Measurements from ENCODE around the gene ANXA7. TPM values are rescaled to one million over a fixed set of nuclear protein-coding genes. Genes with fewer than 3 reads are reported as not detected.

Gene ANXA7
- polyA plus RNA-seq, 2 of the 4 experiments (the other 2 are of a cell fraction) = 96.2 to 150 TPM

- ChIA-PET CTCF (interaction anchor here (0.6 to 1.2 kb wide), 2 partner anchors 87 to 103 kb away, joined by 3 to 5 read pairs; no protein-coding TSS in a partner anchor), POLR2A (no interaction called here)
- Histone ChIP-seq H3K4me1 (no peaks in the 10 kb centered on the region), H3K4me3 (no peak overlapping the region), H3K4me2 (no peak overlapping the region), H3K27ac (no peak overlapping the region), H3K9me3 (no peaks in the 10 kb centered on the region)
- peak in 1 of 2 experiments; percentile 9 for DNase-seq (ENCODE audit: low read depth in 1 of 2, low spot score in 1 of 2)
- FAIRE-seq = no peak
- TF ChIP-seq MYC (IDR thresholded peaks at IDR 0.05; ENCODE audit: borderline replicate concordance, low read length) (no peak), RARB (CRISPR knock-in tag; IDR thresholded peaks at IDR 0.05) (no peak)
- peak; percentile 13 to 21; a peak in 1 of 6 replicates for ATAC-seq
- 92% methylated on average over 6 of the region's 6 CpGs for WGBS (ENCODE audit: missing lambda C conversion rate)
Observed at GRCh38 chr10:73366381-73367298, 47.2 kb downstream of the ANXA7 start.

- H3K4me3 ChIP-seq = no peak overlapping the region
- no peak for FAIRE-seq
- POLR2A ChIA-PET = no interaction called here
Observed at GRCh38 chr10:73364964-73365363, 48.9 kb downstream of the ANXA7 start.

GRCh38 chr10:73359492-73359891 is 54.4 kb downstream of the ANXA7 start:
- H3K9me3 ChIP-seq = no peaks in the 10 kb centered on the region
- POLR2A ChIA-PET = interaction anchor here (1.4 to 1.5 kb wide), 4 partner anchors 54 to 113 kb away, joined by 4 to 14 read pairs (median 8); partner anchors contain the start of genes ANXA7, DNAJC9 and MRPS16
- FAIRE-seq (no peak), DNase-seq (ENCODE audit: low read depth in 1 of 2, low spot score in 1 of 2) (no peak), ATAC-seq (no peak)
- peak overlapping the region; percentile 83 for H3K4me2 ChIP-seq
- CTCF ChIA-PET = interaction anchor here (2.7 kb wide), 1 partner anchor 96 kb away, joined by 12 read pairs; no protein-coding TSS in a partner anchor
- 65% methylated on average over 8 of the region's 8 CpGs for WGBS (ENCODE audit: missing lambda C conversion rate)
- H3K4me1 ChIP-seq = peaks cover 6% of the 10 kb centered on the region; the same call in 1 of the 3 replicates
- H3K27ac ChIP-seq = no peak overlapping the region; a peak in 1 of 6 replicates
- no peak overlapping the region; the same call in 2 of the 3 replicates for H3K4me3 ChIP-seq
- no peak for TF ChIP-seq E2F6 (IDR thresholded peaks at IDR 0.05; ENCODE audit: borderline replicate concordance, low read depth)
- TF ChIP-seq NFE2L2 (conservative IDR thresholded peaks at IDR 0.05; ENCODE audit: low read length) = no peak
- TF ChIP-seq HOXB13 (CRISPR knock-in tag; IDR thresholded peaks at IDR 0.05; ENCODE audit: low read depth) = no peak
- no peak for TF ChIP-seq ZSCAN20 (CRISPR knock-in tag; IDR thresholded peaks at IDR 0.05)
- no peak for TF ChIP-seq ZFP36 (IDR thresholded peaks at IDR 0.05; ENCODE audit: borderline replicate concordance, partially characterized antibody)
- TF ChIP-seq ZC3H11A (IDR thresholded peaks at IDR 0.05) = no peak
- TF ChIP-seq HOXA7 (CRISPR knock-in tag; IDR thresholded peaks at IDR 0.05) = no peak
- TF ChIP-seq CEBPB (IDR thresholded peaks at IDR 0.05) = no peak
- no peak for TF ChIP-seq RNF2 (IDR thresholded peaks at IDR 0.05; ENCODE audit: borderline replicate concordance, low read depth)
- TF ChIP-seq USF2 (IDR thresholded peaks at IDR 0.05) = no peak
- TF ChIP-seq RAD21 (conservative IDR thresholded peaks at IDR 0.05 in 1 of 2, IDR thresholded peaks at IDR 0.05 in 1 of 2) = no peak
- no peak for TF ChIP-seq POLR2A (IDR thresholded peaks at IDR 0.05; ENCODE audit: low read length)
- TF ChIP-seq CHD4 (IDR thresholded peaks at IDR 0.05; ENCODE audit: borderline replicate concordance) = no peak
- no peak for TF ChIP-seq EP300 (IDR thresholded peaks at IDR 0.05)
- no peak for TF ChIP-seq FOXS1 (CRISPR knock-in tag; IDR thresholded peaks at IDR 0.05)
- no peak for TF ChIP-seq CBX8 (IDR thresholded peaks at IDR 0.05)

More at GRCh38 chr10:73364964-73365363, 48.9 kb downstream of the ANXA7 start:
- Histone ChIP-seq H3K27ac (no peak overlapping the region), H3K4me1 (no peaks in the 10 kb centered on the region), H3K4me2 (no peak overlapping the region), H3K9me3 (no peaks in the 10 kb centered on the region)
- DNase-seq (ENCODE audit: low read depth in 1 of 2, low spot score in 1 of 2) (no peak), ATAC-seq (no peak)
- CTCF ChIA-PET = interaction anchor here (0.8 to 1.2 kb wide), 2 partner anchors 11 to 101 kb away, joined by 3 to 5 read pairs; no protein-coding TSS in a partner anchor
- TF ChIP-seq MAFK (IDR thresholded peaks at IDR 0.05; ENCODE audit: partially characterized antibody) (no peak), MYC (IDR thresholded peaks at IDR 0.05; ENCODE audit: borderline replicate concordance, low read length) (no peak), SREBF2 (IDR thresholded peaks at IDR 0.05) (no peak), EP300 (IDR thresholded peaks at IDR 0.05) (no peak), CTCF (IDR thresholded peaks at IDR 0.05) (no peak), CHD4 (IDR thresholded peaks at IDR 0.05; ENCODE audit: borderline replicate concordance) (no peak), KDM5A (IDR thresholded peaks at IDR 0.05) (no peak), MAX (IDR thresholded peaks at IDR 0.05) (no peak), ELK1 (IDR thresholded peaks at IDR 0.05; ENCODE audit: low read depth, low read length) (no peak), HDAC2 (IDR thresholded peaks at IDR 0.05) (no peak), RNF2 (IDR thresholded peaks at IDR 0.05; ENCODE audit: borderline replicate concordance, low read depth) (no peak)
- WGBS (ENCODE audit: missing lambda C conversion rate) = 95% methylated on average over 3 of the region's 3 CpGs

Data from A549 (cell line).